ENCODE data around the gene MCOLN1. TPM values are rescaled to one million over a fixed set of nuclear protein-coding genes. Genes with fewer than 3 reads are reported as not detected.

Gene MCOLN1
- total and polyA plus RNA-seq, 9 of the 15 experiments (the other 6 are each of a cell fraction or from before 2014, with no cell fraction given), result 0.25 to 15.4 (median 7.1) TPM

DNA sequence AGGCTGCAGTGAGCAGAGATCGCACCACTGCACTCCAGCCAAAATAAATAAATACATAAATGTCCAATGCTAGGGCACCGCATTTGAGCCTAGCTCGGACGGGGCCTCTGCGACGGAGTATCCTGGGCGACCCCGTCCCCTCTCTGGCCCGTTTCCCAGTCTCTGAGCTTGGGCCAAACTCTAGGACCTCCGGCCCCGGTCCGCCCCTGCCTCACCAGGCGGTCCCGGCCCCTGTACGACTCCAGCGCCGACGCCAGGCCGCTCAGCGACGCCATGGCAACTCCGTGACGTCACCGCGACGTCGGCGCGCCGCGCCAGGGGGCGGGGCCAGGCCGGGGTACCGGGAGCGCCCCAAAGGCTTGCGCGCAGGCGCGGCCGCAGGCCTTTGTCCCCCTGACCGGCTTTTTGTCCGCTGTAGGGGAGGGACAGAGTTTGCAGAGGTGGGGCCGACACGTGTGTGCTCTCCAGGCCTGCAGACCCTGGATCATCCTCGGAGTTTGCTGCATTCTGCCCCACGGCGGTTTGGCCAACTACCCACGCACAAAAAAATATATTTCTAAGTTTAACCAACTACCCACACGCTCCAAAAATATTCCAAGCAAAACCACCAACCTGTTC is 33.6 kb upstream of the MCOLN1 start, which contains the start of gene PEX11G (continued):
- TF ChIP-seq, protein P1, sequence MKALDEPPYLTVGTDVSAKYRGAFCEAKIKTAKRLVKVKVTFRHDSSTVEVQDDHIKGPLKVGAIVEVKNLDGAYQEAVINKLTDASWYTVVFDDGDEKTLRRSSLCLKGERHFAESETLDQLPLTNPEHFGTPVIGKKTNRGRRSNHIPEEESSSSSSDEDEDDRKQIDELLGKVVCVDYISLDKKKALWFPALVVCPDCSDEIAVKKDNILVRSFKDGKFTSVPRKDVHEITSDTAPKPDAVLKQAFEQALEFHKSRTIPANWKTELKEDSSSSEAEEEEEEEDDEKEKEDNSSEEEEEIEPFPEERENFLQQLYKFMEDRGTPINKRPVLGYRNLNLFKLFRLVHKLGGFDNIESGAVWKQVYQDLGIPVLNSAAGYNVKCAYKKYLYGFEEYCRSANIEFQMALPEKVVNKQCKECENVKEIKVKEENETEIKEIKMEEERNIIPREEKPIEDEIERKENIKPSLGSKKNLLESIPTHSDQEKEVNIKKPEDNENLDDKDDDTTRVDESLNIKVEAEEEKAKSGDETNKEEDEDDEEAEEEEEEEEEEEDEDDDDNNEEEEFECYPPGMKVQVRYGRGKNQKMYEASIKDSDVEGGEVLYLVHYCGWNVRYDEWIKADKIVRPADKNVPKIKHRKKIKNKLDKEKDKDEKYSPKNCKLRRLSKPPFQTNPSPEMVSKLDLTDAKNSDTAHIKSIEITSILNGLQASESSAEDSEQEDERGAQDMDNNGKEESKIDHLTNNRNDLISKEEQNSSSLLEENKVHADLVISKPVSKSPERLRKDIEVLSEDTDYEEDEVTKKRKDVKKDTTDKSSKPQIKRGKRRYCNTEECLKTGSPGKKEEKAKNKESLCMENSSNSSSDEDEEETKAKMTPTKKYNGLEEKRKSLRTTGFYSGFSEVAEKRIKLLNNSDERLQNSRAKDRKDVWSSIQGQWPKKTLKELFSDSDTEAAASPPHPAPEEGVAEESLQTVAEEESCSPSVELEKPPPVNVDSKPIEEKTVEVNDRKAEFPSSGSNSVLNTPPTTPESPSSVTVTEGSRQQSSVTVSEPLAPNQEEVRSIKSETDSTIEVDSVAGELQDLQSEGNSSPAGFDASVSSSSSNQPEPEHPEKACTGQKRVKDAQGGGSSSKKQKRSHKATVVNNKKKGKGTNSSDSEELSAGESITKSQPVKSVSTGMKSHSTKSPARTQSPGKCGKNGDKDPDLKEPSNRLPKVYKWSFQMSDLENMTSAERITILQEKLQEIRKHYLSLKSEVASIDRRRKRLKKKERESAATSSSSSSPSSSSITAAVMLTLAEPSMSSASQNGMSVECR (CRISPR knock-in tag; IDR thresholded peaks at IDR 0.05), result peak; percentile 30; the same call in 1 of the 2 replicates
- TF ChIP-seq NCOA2 (IDR thresholded peaks at IDR 0.05; ENCODE audit: partially characterized antibody in 2 of 2) (no peak), NRF1 (conservative IDR thresholded peaks at IDR 0.05 in 1 of 2, IDR thresholded peaks at IDR 0.05 in 1 of 2) (peak; percentile 93 to 94), NCOA1 (IDR thresholded peaks at IDR 0.05; ENCODE audit: low read depth) (peak; percentile 55; the same call in 1 of the 2 replicates), ZBTB17 (CRISPR knock-in tag; IDR thresholded peaks at IDR 0.05) (no peak), MYC (IDR thresholded peaks at IDR 0.05; ENCODE audit: low read depth, low read length) (peak; percentile 76), MYC (CRISPR knock-in tag; IDR thresholded peaks at IDR 0.05; ENCODE audit: borderline replicate concordance, low read depth) (no peak), JUND (IDR thresholded peaks at IDR 0.05; ENCODE audit: borderline replicate concordance, low read depth, low read length) (peak; percentile 88), JUND (tag; IDR thresholded peaks at IDR 0.05; ENCODE audit: borderline replicate concordance, low read depth, low read length) (no peak; the same call in 2 of the 3 replicates), U2AF1 (optimal IDR thresholded peaks at IDR 0.05; ENCODE audit: low read depth, low read length) (no peak), FOSL1 (tag; conservative IDR thresholded peaks at IDR 0.05) (peak; percentile 43), POLR2B (IDR thresholded peaks at IDR 0.05; ENCODE audit: low read depth, partially characterized antibody) (peak; percentile 69)
- TF ChIP-seq, protein P2, sequence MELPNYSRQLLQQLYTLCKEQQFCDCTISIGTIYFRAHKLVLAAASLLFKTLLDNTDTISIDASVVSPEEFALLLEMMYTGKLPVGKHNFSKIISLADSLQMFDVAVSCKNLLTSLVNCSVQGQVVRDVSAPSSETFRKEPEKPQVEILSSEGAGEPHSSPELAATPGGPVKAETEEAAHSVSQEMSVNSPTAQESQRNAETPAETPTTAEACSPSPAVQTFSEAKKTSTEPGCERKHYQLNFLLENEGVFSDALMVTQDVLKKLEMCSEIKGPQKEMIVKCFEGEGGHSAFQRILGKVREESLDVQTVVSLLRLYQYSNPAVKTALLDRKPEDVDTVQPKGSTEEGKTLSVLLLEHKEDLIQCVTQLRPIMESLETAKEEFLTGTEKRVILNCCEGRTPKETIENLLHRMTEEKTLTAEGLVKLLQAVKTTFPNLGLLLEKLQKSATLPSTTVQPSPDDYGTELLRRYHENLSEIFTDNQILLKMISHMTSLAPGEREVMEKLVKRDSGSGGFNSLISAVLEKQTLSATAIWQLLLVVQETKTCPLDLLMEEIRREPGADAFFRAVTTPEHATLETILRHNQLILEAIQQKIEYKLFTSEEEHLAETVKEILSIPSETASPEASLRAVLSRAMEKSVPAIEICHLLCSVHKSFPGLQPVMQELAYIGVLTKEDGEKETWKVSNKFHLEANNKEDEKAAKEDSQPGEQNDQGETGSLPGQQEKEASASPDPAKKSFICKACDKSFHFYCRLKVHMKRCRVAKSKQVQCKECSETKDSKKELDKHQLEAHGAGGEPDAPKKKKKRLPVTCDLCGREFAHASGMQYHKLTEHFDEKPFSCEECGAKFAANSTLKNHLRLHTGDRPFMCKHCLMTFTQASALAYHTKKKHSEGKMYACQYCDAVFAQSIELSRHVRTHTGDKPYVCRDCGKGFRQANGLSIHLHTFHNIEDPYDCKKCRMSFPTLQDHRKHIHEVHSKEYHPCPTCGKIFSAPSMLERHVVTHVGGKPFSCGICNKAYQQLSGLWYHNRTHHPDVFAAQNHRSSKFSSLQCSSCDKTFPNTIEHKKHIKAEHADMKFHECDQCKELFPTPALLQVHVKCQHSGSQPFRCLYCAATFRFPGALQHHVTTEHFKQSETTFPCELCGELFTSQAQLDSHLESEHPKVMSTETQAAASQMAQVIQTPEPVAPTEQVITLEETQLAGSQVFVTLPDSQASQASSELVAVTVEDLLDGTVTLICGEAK (IDR thresholded peaks at IDR 0.05), result 0 out of 2 replicates have a peak, but pooled peaks have one; percentile 11
- TF ChIP-seq, protein P2 (CRISPR knock-in tag; IDR thresholded peaks at IDR 0.05), result no peak

All from K562 (cell line).